ENCODE results near the gene FMNL2.

DNA sequence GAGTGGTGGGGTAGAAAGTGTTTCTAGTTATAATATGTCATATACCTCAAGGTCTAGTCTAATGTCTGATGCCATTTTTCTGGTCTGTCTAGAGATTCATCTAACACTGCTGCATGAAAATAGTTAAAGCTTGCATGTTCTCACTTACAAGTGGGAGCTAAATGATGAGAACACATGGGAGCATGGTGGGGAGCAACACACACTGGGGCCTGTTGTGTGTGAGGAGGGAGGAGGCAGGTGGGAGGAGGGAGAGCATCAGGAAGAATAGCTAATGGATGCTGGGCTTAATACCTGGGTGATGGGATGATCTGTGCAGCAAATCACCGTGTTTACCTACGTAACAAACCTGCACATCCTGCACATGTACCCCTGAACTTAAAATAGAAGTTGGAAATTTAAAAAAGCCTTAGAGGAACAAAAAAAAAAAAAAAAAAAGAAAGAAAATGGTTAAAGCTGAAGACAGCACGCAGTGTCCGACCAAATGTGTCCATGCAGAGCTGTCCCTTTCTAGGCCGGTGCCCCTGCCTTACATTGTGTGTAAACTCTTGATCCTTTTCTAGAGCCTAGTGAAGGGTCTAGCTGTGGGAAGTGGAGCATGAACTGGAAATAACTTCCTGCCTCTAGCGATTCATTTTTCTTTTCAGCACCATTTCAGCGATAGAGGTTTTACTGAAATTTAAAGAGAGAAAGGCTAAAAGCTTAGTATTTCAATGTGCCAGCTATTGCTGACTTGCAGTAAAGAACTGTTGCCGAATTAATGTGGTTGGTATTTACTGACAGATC is 94.0 kb downstream of the FMNL2 start:
- TF ChIP-seq, protein P1, sequence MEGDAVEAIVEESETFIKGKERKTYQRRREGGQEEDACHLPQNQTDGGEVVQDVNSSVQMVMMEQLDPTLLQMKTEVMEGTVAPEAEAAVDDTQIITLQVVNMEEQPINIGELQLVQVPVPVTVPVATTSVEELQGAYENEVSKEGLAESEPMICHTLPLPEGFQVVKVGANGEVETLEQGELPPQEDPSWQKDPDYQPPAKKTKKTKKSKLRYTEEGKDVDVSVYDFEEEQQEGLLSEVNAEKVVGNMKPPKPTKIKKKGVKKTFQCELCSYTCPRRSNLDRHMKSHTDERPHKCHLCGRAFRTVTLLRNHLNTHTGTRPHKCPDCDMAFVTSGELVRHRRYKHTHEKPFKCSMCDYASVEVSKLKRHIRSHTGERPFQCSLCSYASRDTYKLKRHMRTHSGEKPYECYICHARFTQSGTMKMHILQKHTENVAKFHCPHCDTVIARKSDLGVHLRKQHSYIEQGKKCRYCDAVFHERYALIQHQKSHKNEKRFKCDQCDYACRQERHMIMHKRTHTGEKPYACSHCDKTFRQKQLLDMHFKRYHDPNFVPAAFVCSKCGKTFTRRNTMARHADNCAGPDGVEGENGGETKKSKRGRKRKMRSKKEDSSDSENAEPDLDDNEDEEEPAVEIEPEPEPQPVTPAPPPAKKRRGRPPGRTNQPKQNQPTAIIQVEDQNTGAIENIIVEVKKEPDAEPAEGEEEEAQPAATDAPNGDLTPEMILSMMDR (IDR thresholded peaks at IDR 0.05), result no peak
- no peak for TF ChIP-seq POLR2A (IDR thresholded peaks at IDR 0.05)

All from thyroid gland (tissue), 4 donors.